ENCODE data around the gene CNKSR1. TPM values are rescaled to one million over a fixed set of nuclear protein-coding genes. Genes with fewer than 3 reads are reported as not detected.

Gene CNKSR1
- total and polyA plus RNA-seq, 2 of the 13 experiments (the other 11 are each of a cell fraction or from before 2014, with no cell fraction given) = 3.4 to 8.9 TPM

GRCh38 chr1:26210147-26210870 is 33.0 kb downstream of the CNKSR1 start (continued):
- no peak for TF ChIP-seq ZNF142 (CRISPR knock-in tag; IDR thresholded peaks at IDR 0.05)
- TF ChIP-seq ZNF629 (CRISPR knock-in tag; conservative IDR thresholded peaks at IDR 0.05) = no peak
- TF ChIP-seq MAZ (IDR thresholded peaks at IDR 0.05; ENCODE audit: borderline replicate concordance, low read depth, low read length) = no peak
- TF ChIP-seq MAZ (CRISPR knock-in tag; IDR thresholded peaks at IDR 0.05; ENCODE audit: low read depth) = no peak
- no peak for TF ChIP-seq ZNF839 (CRISPR knock-in tag; IDR thresholded peaks at IDR 0.05; ENCODE audit: borderline replicate concordance)
- TF ChIP-seq ONECUT2 (CRISPR knock-in tag; IDR thresholded peaks at IDR 0.05) = no peak
- TF ChIP-seq EEA1 (CRISPR knock-in tag; IDR thresholded peaks at IDR 0.05; ENCODE audit: borderline replicate concordance) = no peak

Data from HepG2 (cell line).